NCI-H1092 (cell line): ENCODE measurements around the gene ASPHD1.
"Not testable (repeated sequence)": the region's sequence is repeated elsewhere in the genome, so short reads cannot be mapped to it uniquely, and the experiment has no call there.

Experiments
- DNase-seq: peaks from one replicate; lab custom pipeline; 2025; lab: John Stamatoyannopoulos, UW

ASPHD1 gene

DNA sequence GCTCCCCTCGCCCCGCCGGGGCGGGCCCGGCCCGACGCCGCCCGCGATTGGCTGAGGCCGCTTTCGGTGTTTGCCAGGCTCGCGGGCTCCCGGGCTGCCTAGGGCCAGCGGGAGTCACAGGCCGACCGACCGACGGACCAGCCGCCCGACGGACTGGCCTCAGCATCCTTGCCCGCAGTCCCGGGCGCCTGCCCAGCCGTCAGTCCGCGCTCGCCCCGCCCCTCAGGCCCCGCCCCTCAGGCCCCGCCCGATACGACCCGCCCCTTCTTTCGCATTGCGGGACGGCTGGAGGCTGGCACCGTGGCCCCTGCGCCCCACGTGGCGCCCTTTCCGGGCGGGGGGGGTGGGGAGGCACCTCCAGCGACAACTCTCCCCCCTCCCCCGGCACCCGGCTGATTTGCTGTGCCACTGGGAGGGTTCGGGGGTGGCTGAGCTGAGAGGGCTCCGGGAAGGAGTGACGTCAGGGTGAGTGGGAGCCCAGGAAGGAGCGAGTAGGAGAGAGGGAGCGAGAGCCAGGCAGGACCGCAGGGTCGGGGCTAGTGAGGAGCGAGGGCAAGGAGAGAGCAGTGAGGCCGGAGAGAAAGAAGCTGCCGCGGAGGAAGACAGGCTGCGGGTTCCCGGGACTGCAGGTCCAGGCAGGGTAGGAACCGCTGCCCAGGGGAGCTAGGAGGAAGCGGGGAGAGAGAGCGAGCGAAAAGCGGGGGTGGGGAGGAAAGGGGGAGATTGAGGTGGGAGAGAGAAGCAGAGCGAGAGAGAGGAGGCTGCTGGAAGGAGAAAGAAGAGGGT, at the start of gene ASPHD1:
TSS of gene ASPHD1 (plus strand) at position 387 of the 786 bp plus-strand sequence. CDS start 484 bp downstream, outside the sequence.
- peak; percentile 59 for DNase-seq

GRCh38 chr16:29850998-29851397, 49.3 kb upstream of the ASPHD1 start:
- DNase-seq = no peak

DNA sequence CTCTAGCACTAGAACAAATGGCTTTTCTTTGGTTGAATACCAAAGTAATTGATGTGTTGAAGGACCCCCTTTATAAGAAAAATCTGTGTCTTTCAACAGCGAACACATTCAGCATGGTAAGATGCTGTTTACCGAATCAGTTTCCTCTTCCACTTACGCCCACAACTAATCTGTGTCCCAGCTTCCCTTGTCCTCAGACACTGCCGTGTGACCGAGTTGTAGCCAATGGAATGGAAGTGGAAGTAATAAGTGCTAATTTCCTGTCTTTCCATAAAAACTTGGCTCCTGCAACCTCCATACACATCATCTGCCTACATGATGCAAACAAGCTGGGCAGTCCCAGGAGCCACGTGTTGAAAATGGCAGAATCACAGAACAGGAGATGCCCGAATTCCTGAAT, 47.6 kb upstream of the ASPHD1 start:
- no peak for DNase-seq

GRCh38 chr16:29854520-29855100, 45.7 kb upstream of the ASPHD1 start:
- no peak for DNase-seq

DNA sequence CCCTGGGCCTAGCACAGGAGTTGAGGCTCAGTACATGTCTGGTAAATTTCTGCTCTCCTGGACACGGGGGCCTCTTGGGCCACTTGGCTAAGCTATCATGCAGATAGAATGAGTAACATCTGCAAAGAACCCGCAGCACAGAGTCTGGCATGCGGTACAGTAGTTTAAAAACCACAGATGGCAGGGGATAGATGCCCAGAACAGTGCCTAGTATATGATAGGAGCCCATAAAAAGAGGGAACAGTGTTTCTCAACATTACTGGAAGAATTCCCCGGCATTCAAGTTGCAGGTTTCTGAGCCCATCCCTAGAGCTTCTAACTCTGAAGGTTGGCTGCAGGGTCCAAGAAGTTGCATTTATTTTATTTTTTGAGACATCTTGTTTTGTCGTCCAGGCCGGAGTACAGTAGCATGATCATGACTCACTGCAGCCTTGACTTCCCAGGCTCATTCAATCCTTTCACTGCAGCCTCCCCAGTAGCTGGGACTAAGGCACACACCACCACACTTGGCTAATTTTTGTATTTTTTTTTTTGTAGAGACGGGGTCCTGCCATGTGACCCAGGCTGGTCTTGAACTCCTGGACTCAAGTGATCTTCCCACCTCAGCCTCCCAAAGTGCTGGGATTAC, 43.0 kb upstream of the ASPHD1 start:
- DNase-seq = no peak

- DNase-seq = no peak
These were observed 42.0 kb upstream of the ASPHD1 start for GRCh38 chr16:29858149-29858849.

GRCh38 chr16:29858974-29859373, 41.3 kb upstream of the ASPHD1 start:
- no peak for DNase-seq

DNA sequence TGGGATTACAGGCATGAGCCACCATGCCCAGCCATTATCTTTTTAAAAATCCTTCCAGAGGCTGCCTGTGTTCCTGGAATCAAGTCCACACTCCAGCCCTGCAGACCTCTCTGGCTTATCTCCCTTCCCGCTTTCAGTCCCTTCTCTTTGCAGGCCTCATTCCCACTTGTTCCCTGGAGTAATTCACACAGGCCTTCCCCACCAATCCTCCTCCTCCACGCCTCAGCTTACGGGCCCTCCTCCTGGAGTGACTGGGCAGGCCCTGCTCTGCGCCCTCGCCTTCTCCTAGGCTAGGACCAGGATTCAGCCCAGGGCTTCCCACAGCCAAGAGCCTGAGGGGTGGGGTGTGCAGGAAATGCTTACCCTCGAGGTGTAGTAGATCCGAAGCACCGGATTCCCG, 40.1 kb upstream of the ASPHD1 start:
- no peak for DNase-seq

- DNase-seq = no peak
These were observed 37.9 kb upstream of the ASPHD1 start for GRCh38 chr16:29862383-29862883.

GRCh38 chr16:29862884-29863668, 37.2 kb upstream of the ASPHD1 start, which contains the start of gene CDIPT:
TSS of gene CDIPT (minus strand) at chr16:29863226. CDS start at chr16:29862857, 369 bp downstream.
- DNase-seq = peak; percentile 96

- DNase-seq = no peak
These were observed 36.7 kb upstream of the ASPHD1 start for GRCh38 chr16:29863669-29863984.

DNA sequence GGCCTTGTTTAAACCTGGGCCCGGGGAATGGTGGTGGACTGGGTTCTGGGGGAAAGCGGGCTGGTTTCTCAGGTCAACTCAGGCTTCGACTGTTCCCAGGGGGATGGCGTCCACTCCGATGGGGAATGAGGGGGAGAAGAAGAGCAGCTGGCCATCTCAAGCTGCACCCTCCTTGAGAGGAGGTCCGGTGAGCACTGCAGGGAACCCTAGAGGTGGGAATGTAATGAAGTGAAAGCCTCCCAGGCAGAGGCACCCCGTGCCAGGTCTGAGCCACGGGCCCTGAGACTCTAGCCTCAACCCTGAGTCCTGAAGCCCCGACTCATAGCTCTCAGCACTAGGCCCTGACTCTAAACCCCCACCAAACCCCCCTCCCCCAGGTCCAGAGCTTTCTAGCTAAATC, 36.1 kb upstream of the ASPHD1 start:
- no peak for DNase-seq

DNA sequence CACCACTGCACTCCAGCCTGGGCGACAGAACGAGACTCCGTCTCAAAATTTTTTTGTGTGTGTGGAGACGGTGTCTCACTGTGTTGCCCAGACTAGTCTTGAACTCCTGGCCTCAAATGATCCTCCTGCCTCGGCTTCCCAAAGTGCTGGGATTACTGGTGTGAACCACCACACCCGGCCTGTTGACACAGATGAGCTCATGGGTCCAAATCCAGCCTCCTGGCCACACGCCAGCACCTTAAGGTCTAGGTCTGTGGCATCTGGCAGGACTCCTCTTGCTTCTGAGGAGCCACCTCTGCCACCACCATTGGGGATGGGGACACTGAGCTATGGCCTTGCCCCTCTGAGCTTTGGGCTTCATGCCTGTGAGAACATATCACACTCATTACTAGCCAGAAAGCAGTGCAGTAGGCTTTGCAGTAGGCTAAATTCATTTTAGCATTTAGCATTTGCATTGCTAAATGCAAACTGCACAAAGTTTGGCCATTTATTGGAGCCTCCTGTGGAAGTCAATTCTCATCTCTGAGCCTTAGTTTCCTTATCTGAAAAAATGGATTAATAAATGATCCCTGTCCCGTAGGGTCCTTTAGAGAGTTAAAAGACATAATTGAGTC, 31.8 kb upstream of the ASPHD1 start:
- DNase-seq = no peak

DNA sequence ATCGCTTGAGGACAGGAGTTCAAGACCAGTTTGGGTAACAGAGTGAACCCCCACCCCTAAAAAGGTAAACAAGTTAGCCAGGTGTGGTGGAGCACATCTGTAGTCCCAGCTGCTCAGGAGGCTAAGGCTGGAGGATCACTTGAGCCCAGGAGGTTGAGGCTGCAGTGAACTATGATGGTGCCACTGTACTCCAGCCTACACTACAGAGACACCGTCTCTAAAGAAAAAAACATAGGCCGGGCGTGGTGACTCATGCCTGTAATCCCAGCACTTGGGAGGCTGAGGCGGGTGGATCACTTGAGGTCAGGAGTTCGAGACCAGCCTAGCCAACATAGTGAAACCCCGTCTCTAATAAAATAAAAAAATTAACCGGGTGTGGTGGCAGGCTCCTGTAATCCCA, 31.2 kb upstream of the ASPHD1 start:
- DNase-seq = not testable (repeated sequence)

DNA sequence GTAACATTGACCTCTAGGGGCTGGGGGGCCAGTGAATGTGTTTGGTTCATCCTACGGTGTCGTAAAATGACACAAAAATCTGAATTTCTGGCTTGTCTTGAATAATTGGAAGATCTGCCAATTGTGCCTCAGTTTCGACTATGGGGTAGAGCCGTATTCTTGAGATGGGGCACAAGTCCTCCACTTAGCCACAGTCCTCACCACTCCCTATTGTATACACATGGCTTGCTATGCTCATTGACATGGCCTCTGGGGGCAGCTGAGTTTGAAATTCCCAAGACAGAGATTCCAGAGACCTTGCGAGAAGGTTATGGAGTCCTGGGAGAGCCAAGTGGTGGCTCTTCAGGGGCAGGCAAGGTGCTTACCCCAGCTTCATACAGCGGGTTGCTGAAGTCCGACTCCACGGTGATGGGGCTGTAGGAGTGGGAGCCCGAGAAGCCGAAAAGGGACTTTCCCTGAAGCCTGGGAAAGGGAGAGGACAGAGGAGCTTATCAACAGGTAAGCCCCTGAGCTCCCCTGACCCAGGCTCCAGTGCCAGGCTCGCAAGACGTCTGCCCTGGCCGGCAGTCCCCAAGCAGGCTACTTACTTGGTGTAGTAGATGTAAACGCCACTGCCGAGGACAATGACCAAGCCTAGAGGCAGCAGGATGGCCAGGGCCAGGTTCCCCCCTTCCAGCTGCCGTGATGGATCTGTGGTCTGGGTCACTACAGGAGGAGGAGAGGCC, 28.3 kb upstream of the ASPHD1 start:
- no peak for DNase-seq

- no peak for DNase-seq
These were observed 27.0 kb upstream of the ASPHD1 start for GRCh38 chr16:29873319-29873718.

DNA sequence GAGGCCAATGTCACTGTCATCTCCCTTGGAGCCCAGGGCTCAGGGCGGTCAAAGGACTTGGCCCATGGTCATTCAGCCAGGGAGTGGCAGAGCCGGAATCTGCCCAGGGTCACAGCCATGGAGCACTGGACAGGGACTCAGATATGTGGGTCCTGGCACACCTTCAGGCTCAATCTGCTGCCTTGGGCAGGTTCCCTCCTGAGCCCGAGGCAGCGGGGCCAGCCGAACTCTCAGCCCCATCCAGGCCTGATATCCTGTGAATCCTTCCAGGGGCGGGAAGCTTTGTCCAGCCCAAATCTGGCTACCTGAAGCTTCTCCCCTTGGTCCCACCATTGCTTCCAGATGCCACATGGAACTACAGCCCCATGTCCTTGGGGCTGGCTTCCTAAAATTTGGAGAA, 25.1 kb upstream of the ASPHD1 start:
- DNase-seq = no peak

DNA sequence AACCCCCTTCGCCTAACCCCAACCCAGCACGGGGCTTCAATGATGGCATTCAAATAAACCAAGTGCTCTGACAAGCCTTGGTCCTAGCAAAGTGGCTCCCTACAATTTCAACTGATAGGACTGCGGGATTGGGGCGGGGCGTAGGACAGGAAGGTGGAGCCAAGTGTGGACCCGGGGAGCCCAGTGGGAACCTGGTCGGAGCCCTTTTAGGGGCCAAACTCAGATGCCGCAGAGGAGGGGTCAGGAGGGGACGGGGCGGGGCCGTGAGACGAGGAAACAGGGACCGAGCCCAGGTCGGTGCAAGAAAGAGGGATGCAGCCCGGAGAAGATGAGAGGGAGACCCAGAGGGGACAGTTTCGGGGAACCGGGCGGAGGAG, 24.1 kb upstream of the ASPHD1 start:
- DNase-seq = no peak

- no peak for DNase-seq
These were observed 23.6 kb upstream of the ASPHD1 start for GRCh38 chr16:29876594-29877249.
